Measurements from ENCODE around the gene CSF3R.
"Not testable (repeated sequence)": the region's sequence is repeated elsewhere in the genome, so short reads cannot be mapped to it uniquely, and the experiment has no call there.

Gene CSF3R

DNA sequence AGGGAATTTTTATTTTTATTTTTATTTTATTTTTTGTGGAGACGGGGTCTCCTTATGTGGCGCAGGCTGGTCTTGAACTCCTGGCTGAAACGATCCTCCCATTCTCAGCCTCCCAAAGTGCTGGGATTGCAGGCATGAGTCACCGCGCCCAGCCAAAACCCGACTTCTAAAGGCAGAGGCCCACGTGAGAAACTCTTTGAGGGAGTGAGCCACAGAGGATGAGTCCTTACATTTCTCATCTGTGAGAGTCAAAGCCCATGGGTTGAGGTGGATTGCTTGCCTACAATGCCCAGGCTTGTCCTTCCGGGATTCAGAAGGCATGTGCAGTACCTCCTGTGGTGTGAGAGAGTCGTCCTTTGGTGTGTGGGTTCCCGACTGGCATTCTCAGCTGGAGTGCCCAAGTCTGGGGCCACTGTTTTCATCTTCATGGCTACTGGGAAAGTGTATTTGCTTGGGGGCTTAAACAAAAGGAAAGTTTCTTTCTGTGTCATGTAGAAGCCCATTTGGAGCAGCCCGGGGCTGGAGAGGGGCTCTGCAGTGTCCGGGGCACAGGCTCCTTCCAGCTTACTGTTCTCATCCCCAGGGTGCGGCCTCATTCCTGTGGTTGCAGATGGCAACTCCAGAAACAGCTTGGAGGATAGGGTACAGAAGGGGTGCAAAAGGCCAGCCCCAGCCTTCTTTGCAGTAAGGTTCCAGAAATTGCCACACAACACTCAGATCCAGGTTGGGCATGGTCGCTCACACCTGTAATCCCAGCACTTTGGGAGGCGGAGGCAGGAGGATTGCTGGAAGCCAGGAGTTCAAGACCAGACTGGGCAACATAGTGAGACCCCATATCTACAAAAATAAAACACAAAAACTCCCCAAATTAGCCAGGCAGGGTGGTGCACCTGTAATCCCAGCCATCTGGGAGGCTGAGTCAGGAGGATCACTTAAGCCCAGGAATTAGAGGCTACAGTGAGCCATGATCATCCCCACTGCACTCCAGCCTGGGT is 29.4 kb upstream of the CSF3R start:
- Histone ChIP-seq H3K36me3 (ENCODE audit: control insufficient read depth, insufficient read depth, low read length) (no peaks in the 10 kb centered on the region), H3K4me3 (replicated peaks; ENCODE audit: low read depth, low read length) (no peak overlapping the region), H3K27me3 (replicated peaks; ENCODE audit: control insufficient read depth, insufficient read depth, low read length) (peaks cover 3% of the 10 kb centered on the region; the same call in 1 of the 2 replicates)
- TF ChIP-seq, protein P1, sequence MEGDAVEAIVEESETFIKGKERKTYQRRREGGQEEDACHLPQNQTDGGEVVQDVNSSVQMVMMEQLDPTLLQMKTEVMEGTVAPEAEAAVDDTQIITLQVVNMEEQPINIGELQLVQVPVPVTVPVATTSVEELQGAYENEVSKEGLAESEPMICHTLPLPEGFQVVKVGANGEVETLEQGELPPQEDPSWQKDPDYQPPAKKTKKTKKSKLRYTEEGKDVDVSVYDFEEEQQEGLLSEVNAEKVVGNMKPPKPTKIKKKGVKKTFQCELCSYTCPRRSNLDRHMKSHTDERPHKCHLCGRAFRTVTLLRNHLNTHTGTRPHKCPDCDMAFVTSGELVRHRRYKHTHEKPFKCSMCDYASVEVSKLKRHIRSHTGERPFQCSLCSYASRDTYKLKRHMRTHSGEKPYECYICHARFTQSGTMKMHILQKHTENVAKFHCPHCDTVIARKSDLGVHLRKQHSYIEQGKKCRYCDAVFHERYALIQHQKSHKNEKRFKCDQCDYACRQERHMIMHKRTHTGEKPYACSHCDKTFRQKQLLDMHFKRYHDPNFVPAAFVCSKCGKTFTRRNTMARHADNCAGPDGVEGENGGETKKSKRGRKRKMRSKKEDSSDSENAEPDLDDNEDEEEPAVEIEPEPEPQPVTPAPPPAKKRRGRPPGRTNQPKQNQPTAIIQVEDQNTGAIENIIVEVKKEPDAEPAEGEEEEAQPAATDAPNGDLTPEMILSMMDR (IDR thresholded peaks at IDR 0.05; ENCODE audit: insufficient read depth, low read length, poor library complexity, severe bottlenecking) = no peak
- DNase-seq (ENCODE audit: extremely low read depth, insufficient read length) = no peak

DNA sequence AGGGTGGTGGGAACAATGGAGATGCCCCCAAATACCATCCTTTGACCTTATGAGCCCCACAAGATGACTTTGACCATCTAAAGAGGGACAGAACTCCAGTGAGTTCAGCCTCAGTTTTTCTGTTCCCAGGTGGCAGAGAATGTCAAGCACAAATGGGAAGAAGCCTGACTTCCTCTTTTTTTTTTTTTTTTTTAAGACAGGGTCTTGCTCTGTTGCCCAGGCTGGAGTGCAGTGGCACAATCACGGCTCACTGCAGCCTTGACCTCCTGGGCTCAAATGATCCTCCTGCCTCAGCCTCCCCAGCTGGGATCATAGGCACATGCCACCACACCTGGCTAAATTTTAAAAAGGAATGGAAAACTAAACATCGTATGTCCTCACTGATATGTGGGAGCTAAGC is 28.5 kb upstream of the CSF3R start:
- not testable (repeated sequence) for H3K27me3 ChIP-seq (replicated peaks; ENCODE audit: control insufficient read depth, insufficient read depth, low read length); DNase-seq (ENCODE audit: extremely low read depth, insufficient read length); H3K36me3 ChIP-seq (ENCODE audit: control insufficient read depth, insufficient read depth, low read length); H3K4me3 ChIP-seq (replicated peaks; ENCODE audit: low read depth, low read length)

DNA sequence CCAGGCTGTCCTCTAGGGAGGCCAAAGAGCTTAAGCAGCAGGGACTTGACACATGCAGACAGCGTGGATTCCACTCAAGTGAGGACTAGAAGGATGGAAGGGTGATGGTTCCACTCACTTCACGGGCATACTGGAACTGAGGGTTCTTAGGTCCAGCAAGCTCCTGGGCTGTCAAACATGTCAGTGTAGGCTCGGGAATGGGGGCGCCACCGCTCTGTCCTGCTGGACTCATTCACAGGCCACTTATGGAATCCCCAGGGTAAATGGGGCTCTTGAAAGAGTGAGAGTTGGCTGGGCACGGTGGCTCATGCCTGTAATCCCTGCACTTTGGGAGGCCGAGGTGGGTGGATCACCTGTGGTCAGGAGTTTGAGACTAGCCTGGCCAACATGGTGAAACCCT is 27.7 kb upstream of the CSF3R start:
- TF ChIP-seq, protein P1 (IDR thresholded peaks at IDR 0.05; ENCODE audit: insufficient read depth, low read length, poor library complexity, severe bottlenecking) = no peak
- no peak for DNase-seq (ENCODE audit: extremely low read depth, insufficient read length)
- Histone ChIP-seq H3K36me3 (ENCODE audit: control insufficient read depth, insufficient read depth, low read length) (no peaks in the 10 kb centered on the region), H3K4me3 (replicated peaks; ENCODE audit: low read depth, low read length) (no peak overlapping the region), H3K27me3 (replicated peaks; ENCODE audit: control insufficient read depth, insufficient read depth, low read length) (peaks cover 4% of the 10 kb centered on the region; the same call in 1 of the 2 replicates)

DNA sequence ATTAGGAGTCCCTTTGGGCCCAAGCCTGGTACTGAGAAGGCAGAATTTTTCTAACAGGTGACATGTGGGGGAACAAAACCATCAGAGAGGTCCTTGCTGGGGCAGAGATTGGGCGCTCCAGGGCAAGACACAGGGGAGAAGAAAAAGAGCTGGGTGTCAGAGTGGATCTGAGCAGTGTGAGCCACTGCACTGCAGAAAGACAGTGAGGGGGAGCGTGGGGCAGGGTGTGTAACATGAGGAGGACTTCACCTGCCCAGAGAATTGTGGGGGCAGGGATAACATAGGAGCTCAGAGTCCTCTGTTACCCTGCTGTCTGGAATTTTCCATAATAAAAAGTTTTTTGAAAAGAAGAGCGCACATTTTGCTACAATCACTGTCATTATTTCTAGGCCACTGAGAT is 25.5 kb upstream of the CSF3R start:
- TF ChIP-seq, protein P1 (IDR thresholded peaks at IDR 0.05; ENCODE audit: insufficient read depth, low read length, poor library complexity, severe bottlenecking) = no peak
- DNase-seq (ENCODE audit: extremely low read depth, insufficient read length) = no peak
- Histone ChIP-seq H3K27me3 (replicated peaks; ENCODE audit: control insufficient read depth, insufficient read depth, low read length) (peaks cover 3% of the 10 kb centered on the region), H3K36me3 (ENCODE audit: control insufficient read depth, insufficient read depth, low read length) (no peaks in the 10 kb centered on the region), H3K4me3 (replicated peaks; ENCODE audit: low read depth, low read length) (no peak overlapping the region)

DNA sequence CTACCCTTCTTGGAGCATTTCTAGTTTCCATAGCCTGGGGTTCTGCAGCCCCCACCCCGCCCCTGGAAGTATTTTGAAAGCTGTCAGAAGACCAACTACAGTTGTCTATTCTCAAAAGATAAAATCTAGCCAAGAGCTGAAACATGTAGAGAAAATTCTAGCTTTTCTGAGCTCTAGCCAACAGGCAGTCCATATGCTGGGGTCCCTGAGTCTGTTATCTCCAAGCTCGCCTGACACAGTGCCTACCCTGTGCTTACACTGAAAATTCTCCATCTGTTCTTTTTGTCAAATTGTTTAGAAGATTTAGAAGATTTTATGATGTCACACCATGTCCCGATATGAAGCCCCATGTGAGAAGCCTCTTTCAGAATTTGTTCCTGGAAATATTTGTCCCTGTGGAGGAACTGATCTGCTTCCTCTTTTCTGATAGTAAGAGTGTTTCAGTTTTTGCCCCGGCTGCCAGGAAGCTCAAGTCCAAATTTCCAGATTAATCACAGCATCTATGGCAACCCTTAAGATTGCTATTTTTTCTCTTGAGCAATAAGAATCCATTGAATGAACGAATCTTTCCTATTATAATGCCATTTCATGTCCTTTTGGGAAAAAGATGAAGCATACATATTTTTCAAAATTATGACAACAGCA is 23.7 kb upstream of the CSF3R start:
- no peak overlapping the region for H3K4me3 ChIP-seq (replicated peaks; ENCODE audit: low read depth, low read length)
- H3K36me3 ChIP-seq (ENCODE audit: control insufficient read depth, insufficient read depth, low read length) = no peaks in the 10 kb centered on the region
- no peak for DNase-seq (ENCODE audit: extremely low read depth, insufficient read length)
- peaks cover 3% of the 10 kb centered on the region for H3K27me3 ChIP-seq (replicated peaks; ENCODE audit: control insufficient read depth, insufficient read depth, low read length)
- TF ChIP-seq, protein P1 (IDR thresholded peaks at IDR 0.05; ENCODE audit: insufficient read depth, low read length, poor library complexity, severe bottlenecking) = no peak

DNA sequence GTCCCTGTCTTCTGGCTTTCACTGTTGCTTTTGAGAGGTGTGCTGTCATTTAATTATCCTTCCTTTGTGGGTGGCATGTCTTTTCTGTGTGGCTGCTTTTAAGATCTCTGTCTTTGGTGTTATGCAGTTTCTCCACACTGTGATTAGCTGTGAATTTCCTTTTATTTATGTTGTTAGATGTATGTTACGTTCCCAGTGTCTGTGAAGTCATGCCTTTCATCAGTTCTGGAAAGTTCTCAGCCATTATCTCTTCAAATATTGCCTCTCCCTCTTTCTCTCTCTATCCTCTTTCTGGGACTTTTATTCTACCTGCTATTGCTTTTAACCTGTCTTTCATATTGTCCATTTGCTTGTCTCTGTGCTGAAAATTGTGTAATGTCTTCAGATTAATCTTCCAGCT is 21.0 kb upstream of the CSF3R start:
- no peak for DNase-seq (ENCODE audit: extremely low read depth, insufficient read length)
- Histone ChIP-seq H3K4me3 (replicated peaks; ENCODE audit: low read depth, low read length) (no peak overlapping the region), H3K27me3 (replicated peaks; ENCODE audit: control insufficient read depth, insufficient read depth, low read length) (peaks cover 3% of the 10 kb centered on the region), H3K36me3 (ENCODE audit: control insufficient read depth, insufficient read depth, low read length) (no peaks in the 10 kb centered on the region)
- TF ChIP-seq, protein P1 (IDR thresholded peaks at IDR 0.05; ENCODE audit: insufficient read depth, low read length, poor library complexity, severe bottlenecking) = no peak
